ENCODE data around the gene RHBDF2. TPM values are rescaled to one million over a fixed set of nuclear protein-coding genes. Genes with fewer than 3 reads are reported as not detected.

The RHBDF2 gene
- total and polyA plus RNA-seq, 2 donors = 5.9 to 20.6 TPM

- H3K9me3 ChIP-seq (ENCODE audit: control insufficient read depth in 2 of 2, insufficient read depth in 1 of 2, low read length in 1 of 2) = peaks cover 0 to 3% of the 10 kb centered on the region in 2 donors
- H3K27ac ChIP-seq (ENCODE audit: low read depth in 1 of 2, low read length in 1 of 2) = no peak overlapping the region
- no peak for DNase-seq (ENCODE audit: low read depth in 6 of 9, low spot score in 9 of 9)
- no peaks in the 10 kb centered on the region for H3K4me1 ChIP-seq (ENCODE audit: control insufficient read depth in 2 of 2, insufficient read depth in 2 of 2, low read length in 2 of 2)
- H3K36me3 ChIP-seq (ENCODE audit: control insufficient read depth in 2 of 2, insufficient read depth in 2 of 2, low read length in 1 of 2) = no peaks in the 10 kb centered on the region
- WGBS = 93% methylated on average over 15 of the region's 15 CpGs
- no peak overlapping the region for H3K4me3 ChIP-seq (ENCODE audit: low read length in 2 of 2)
- no peaks in the 10 kb centered on the region for H3K27me3 ChIP-seq (ENCODE audit: control insufficient read depth in 2 of 2, insufficient read depth in 1 of 2, low read length in 1 of 2)
Measured at GRCh38 chr17:76472258-76472645, 29.0 kb downstream of the RHBDF2 start.

GRCh38 chr17:76471498-76472257, 29.5 kb downstream of the RHBDF2 start:
- Histone ChIP-seq H3K27ac (ENCODE audit: low read depth in 1 of 2, low read length in 1 of 2) (no peak overlapping the region), H3K4me1 (ENCODE audit: control insufficient read depth in 2 of 2, insufficient read depth in 2 of 2, low read length in 2 of 2) (no peaks in the 10 kb centered on the region), H3K4me3 (ENCODE audit: low read length in 2 of 2) (no peak overlapping the region), H3K36me3 (ENCODE audit: control insufficient read depth in 2 of 2, insufficient read depth in 2 of 2, low read length in 1 of 2) (no peaks in the 10 kb centered on the region), H3K9me3 (ENCODE audit: control insufficient read depth in 2 of 2, insufficient read depth in 1 of 2, low read length in 1 of 2) (peaks cover 0 to 3% of the 10 kb centered on the region in 2 donors), H3K27me3 (ENCODE audit: control insufficient read depth in 2 of 2, insufficient read depth in 1 of 2, low read length in 1 of 2) (no peaks in the 10 kb centered on the region)
- DNase-seq (ENCODE audit: low read depth in 6 of 9, low spot score in 9 of 9) = no peak
- 97% methylated on average over 35 of the region's 35 CpGs for WGBS

- H3K9me3 ChIP-seq (ENCODE audit: control insufficient read depth in 2 of 2, insufficient read depth in 1 of 2, low read length in 1 of 2) = peaks cover 0 to 2% of the 10 kb centered on the region in 2 donors
- WGBS = 95% methylated on average over 13 of the region's 13 CpGs
- no peaks in the 10 kb centered on the region for H3K27me3 ChIP-seq (ENCODE audit: control insufficient read depth in 2 of 2, insufficient read depth in 1 of 2, low read length in 1 of 2)
- H3K4me1 ChIP-seq (ENCODE audit: control insufficient read depth in 2 of 2, insufficient read depth in 2 of 2, low read length in 2 of 2) = no peaks in the 10 kb centered on the region
- H3K4me3 ChIP-seq (ENCODE audit: low read length in 2 of 2) = no peak overlapping the region
- H3K36me3 ChIP-seq (ENCODE audit: control insufficient read depth in 2 of 2, insufficient read depth in 2 of 2, low read length in 1 of 2) = no peaks in the 10 kb centered on the region
- no peak for DNase-seq (ENCODE audit: low read depth in 6 of 9, low spot score in 9 of 9)
- no peak overlapping the region for H3K27ac ChIP-seq (ENCODE audit: low read depth in 1 of 2, low read length in 1 of 2)
Measured at GRCh38 chr17:76469991-76470739, 31.1 kb downstream of the RHBDF2 start.

GRCh38 chr17:76469076-76469990, 31.9 kb downstream of the RHBDF2 start:
- Histone ChIP-seq H3K4me3 (ENCODE audit: low read length in 2 of 2) (no peak overlapping the region), H3K27ac (ENCODE audit: low read depth in 1 of 2, low read length in 1 of 2) (no peak overlapping the region), H3K27me3 (ENCODE audit: control insufficient read depth in 2 of 2, insufficient read depth in 1 of 2, low read length in 1 of 2) (no peaks in the 10 kb centered on the region), H3K36me3 (ENCODE audit: control insufficient read depth in 2 of 2, insufficient read depth in 2 of 2, low read length in 1 of 2) (no peaks in the 10 kb centered on the region), H3K9me3 (ENCODE audit: control insufficient read depth in 2 of 2, insufficient read depth in 1 of 2, low read length in 1 of 2) (no peaks in the 10 kb centered on the region), H3K4me1 (ENCODE audit: control insufficient read depth in 2 of 2, insufficient read depth in 2 of 2, low read length in 2 of 2) (no peaks in the 10 kb centered on the region)
- DNase-seq (ENCODE audit: low read depth in 6 of 9, low spot score in 9 of 9) = no peak
- whole genome bisulfite sequencing = 98% methylated on average over 38 of the region's 38 CpGs

- no peak overlapping the region for H3K4me3 ChIP-seq (ENCODE audit: low read length in 2 of 2)
- no peaks in the 10 kb centered on the region for H3K4me1 ChIP-seq (ENCODE audit: control insufficient read depth in 2 of 2, insufficient read depth in 2 of 2, low read length in 2 of 2)
- H3K9me3 ChIP-seq (ENCODE audit: control insufficient read depth in 2 of 2, insufficient read depth in 1 of 2, low read length in 1 of 2) = no peaks in the 10 kb centered on the region
- no peak overlapping the region for H3K27ac ChIP-seq (ENCODE audit: low read depth in 1 of 2, low read length in 1 of 2)
- H3K27me3 ChIP-seq (ENCODE audit: control insufficient read depth in 2 of 2, insufficient read depth in 1 of 2, low read length in 1 of 2) = no peaks in the 10 kb centered on the region
- WGBS = 97% methylated on average over 14 of the region's 14 CpGs
- no peaks in the 10 kb centered on the region for H3K36me3 ChIP-seq (ENCODE audit: control insufficient read depth in 2 of 2, insufficient read depth in 2 of 2, low read length in 1 of 2)
- DNase-seq (ENCODE audit: low read depth in 6 of 9, low spot score in 9 of 9) = no peak
Measured at GRCh38 chr17:76468634-76469010, 32.6 kb downstream of the RHBDF2 start.

GRCh38 chr17:76467809-76468633, 33.2 kb downstream of the RHBDF2 start:
- H3K4me3 ChIP-seq (ENCODE audit: low read length in 2 of 2) = no peak overlapping the region
- WGBS = 90% methylated on average over 8 of the region's 8 CpGs
- no peak for DNase-seq (ENCODE audit: low read depth in 6 of 9, low spot score in 9 of 9)
- no peaks in the 10 kb centered on the region for H3K9me3 ChIP-seq (ENCODE audit: control insufficient read depth in 2 of 2, insufficient read depth in 1 of 2, low read length in 1 of 2)
- no peak overlapping the region for H3K27ac ChIP-seq (ENCODE audit: low read depth in 1 of 2, low read length in 1 of 2)
- H3K4me1 ChIP-seq (ENCODE audit: control insufficient read depth in 2 of 2, insufficient read depth in 2 of 2, low read length in 2 of 2) = no peaks in the 10 kb centered on the region
- no peaks in the 10 kb centered on the region for H3K27me3 ChIP-seq (ENCODE audit: control insufficient read depth in 2 of 2, insufficient read depth in 1 of 2, low read length in 1 of 2)
- no peaks in the 10 kb centered on the region for H3K36me3 ChIP-seq (ENCODE audit: control insufficient read depth in 2 of 2, insufficient read depth in 2 of 2, low read length in 1 of 2)

GRCh38 chr17:76467366-76467765, 33.9 kb downstream of the RHBDF2 start, which contains the start of gene AANAT:
Gene AANAT (plus strand): TSS chr17:76467603. CDS start chr17:76468747, 1,144 bp downstream.
- Histone ChIP-seq H3K4me3 (ENCODE audit: low read length in 2 of 2) (no peak within 1 kb of the TSS), H3K27ac (ENCODE audit: low read depth in 1 of 2, low read length in 1 of 2) (no peak within 1 kb of the TSS), H3K9me3 (ENCODE audit: control insufficient read depth in 2 of 2, insufficient read depth in 1 of 2, low read length in 1 of 2) (no peaks in the 10 kb centered on the region), H3K4me1 (ENCODE audit: control insufficient read depth in 2 of 2, insufficient read depth in 2 of 2, low read length in 2 of 2) (no peaks in the 10 kb centered on the region), H3K36me3 (ENCODE audit: control insufficient read depth in 2 of 2, insufficient read depth in 2 of 2, low read length in 1 of 2) (no peaks in the 10 kb centered on the region), H3K27me3 (ENCODE audit: control insufficient read depth in 2 of 2, insufficient read depth in 1 of 2, low read length in 1 of 2) (peaks cover 0 to 4% of the 10 kb centered on the region in 2 donors)
- DNase-seq (ENCODE audit: low read depth in 6 of 9, low spot score in 9 of 9) = no peak
- WGBS = 94% methylated on average over 11 of the region's 11 CpGs

- Histone ChIP-seq H3K27ac (ENCODE audit: low read depth in 1 of 2, low read length in 1 of 2) (no peak overlapping the region), H3K36me3 (ENCODE audit: control insufficient read depth in 2 of 2, insufficient read depth in 2 of 2, low read length in 1 of 2) (no peaks in the 10 kb centered on the region), H3K9me3 (ENCODE audit: control insufficient read depth in 2 of 2, insufficient read depth in 1 of 2, low read length in 1 of 2) (no peaks in the 10 kb centered on the region), H3K4me1 (ENCODE audit: control insufficient read depth in 2 of 2, insufficient read depth in 2 of 2, low read length in 2 of 2) (no peaks in the 10 kb centered on the region), H3K4me3 (ENCODE audit: low read length in 2 of 2) (no peak overlapping the region), H3K27me3 (ENCODE audit: control insufficient read depth in 2 of 2, insufficient read depth in 1 of 2, low read length in 1 of 2) (peaks cover 0 to 7% of the 10 kb centered on the region in 2 donors)
- no peak for DNase-seq (ENCODE audit: low read depth in 6 of 9, low spot score in 9 of 9)
- 96% methylated on average over 6 of the region's 6 CpGs for WGBS
Measured at GRCh38 chr17:76466775-76467130, 34.5 kb downstream of the RHBDF2 start.

All from thymus (tissue), 11 donors.